ENCODE measurements around the gene BRINP2.

GRCh38 chr1:177328251-177328650, 157.5 kb downstream of the BRINP2 start:
- TF ChIP-seq EZH2 (IDR thresholded peaks at IDR 0.05; ENCODE audit: borderline replicate concordance, low read length): no peak
- TF ChIP-seq CTCF (conservative IDR thresholded peaks at IDR 0.05 in 1 of 2, IDR thresholded peaks at IDR 0.05 in 1 of 2; ENCODE audit: extremely low read depth in 1 of 2, insufficient read depth in 1 of 2, low read depth in 1 of 2, low read length in 2 of 2): no peak

Measured in mammary epithelial cell (primary cell).